Esophagus squamous epithelium (tissue), 4 donors: ENCODE results near the gene DCTD.

Experiments
- POLR2A ChIP-seq, 4 donors: fragments of 450-650 bp; IDR thresholded peaks; one replicate each; pipeline ENCODE4 v1.6.1; 2017; ENCODE audit warnings: antibody characterized with exemption in 4 of 4, mild to moderate bottlenecking in 4 of 4, moderate library complexity in 3 of 4
- TF ChIP-seq, protein P1 (sequence below), 6 experiments: fragments of 450-650 bp in 4 of 6; fragments of 200-600 bp in 2 of 6; sonication (generic) in 2 of 6; IDR thresholded peaks; one replicate each; pipeline ENCODE4 v1.5.1; 2016 to 2019; ENCODE audit warnings: antibody characterized with exemption in 6 of 6, mild to moderate bottlenecking in 4 of 6, moderate library complexity in 4 of 6

GRCh38 chr4:182853731-182854330, 63.4 kb downstream of the DCTD start:
- TF ChIP-seq, protein P1, sequence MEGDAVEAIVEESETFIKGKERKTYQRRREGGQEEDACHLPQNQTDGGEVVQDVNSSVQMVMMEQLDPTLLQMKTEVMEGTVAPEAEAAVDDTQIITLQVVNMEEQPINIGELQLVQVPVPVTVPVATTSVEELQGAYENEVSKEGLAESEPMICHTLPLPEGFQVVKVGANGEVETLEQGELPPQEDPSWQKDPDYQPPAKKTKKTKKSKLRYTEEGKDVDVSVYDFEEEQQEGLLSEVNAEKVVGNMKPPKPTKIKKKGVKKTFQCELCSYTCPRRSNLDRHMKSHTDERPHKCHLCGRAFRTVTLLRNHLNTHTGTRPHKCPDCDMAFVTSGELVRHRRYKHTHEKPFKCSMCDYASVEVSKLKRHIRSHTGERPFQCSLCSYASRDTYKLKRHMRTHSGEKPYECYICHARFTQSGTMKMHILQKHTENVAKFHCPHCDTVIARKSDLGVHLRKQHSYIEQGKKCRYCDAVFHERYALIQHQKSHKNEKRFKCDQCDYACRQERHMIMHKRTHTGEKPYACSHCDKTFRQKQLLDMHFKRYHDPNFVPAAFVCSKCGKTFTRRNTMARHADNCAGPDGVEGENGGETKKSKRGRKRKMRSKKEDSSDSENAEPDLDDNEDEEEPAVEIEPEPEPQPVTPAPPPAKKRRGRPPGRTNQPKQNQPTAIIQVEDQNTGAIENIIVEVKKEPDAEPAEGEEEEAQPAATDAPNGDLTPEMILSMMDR (IDR thresholded peaks at IDR 0.05): no peak
- no peak for TF ChIP-seq POLR2A (IDR thresholded peaks at IDR 0.05)
